HG03196 (cell line): ENCODE results near the gene TRPV3.
"Not testable (repeated sequence)": the region's sequence is repeated elsewhere in the genome, so short reads cannot be mapped to it uniquely, and the experiment has no call there.

Experiments used
- ATAC-seq: cut with Tn5 transposase; IDR thresholded peaks from one replicate; pipeline ENCODE4 v1.9.1; 2021; ENCODE audit not compliant: unreplicated experiment

Gene TRPV3

GRCh38 chr17:3527468-3527867, 30.1 kb downstream of the TRPV3 start:
- no peak for ATAC-seq

GRCh38 chr17:3526971-3527370, 30.6 kb downstream of the TRPV3 start:
- no peak for ATAC-seq

DNA sequence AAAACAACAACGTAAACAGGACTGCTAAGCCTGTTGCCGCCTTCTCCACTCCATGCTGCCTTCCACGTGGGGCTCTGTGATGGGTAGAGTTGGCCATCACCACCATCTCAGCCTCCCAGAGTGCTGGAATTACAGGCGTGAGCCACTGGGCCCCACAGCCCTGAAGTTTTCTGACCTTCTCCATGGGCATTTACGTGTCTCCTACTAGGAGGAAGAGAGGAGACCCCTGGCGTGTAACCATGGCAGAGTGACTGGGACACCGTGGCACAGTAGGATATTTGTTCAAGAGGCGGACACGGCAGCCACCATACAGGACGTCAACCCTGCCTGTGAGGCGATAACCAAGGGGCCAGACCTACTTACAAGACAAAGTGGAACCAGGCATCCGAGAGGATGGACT, 31.1 kb downstream of the TRPV3 start:
- ATAC-seq: no peak

GRCh38 chr17:3524024-3524423, 33.6 kb downstream of the TRPV3 start:
- ATAC-seq: no peak

- not testable (repeated sequence) for ATAC-seq
Observed at GRCh38 chr17:3519472-3519871, 38.1 kb downstream of the TRPV3 start.

GRCh38 chr17:3514873-3515272, 42.7 kb downstream of the TRPV3 start:
- ATAC-seq: no peak

DNA sequence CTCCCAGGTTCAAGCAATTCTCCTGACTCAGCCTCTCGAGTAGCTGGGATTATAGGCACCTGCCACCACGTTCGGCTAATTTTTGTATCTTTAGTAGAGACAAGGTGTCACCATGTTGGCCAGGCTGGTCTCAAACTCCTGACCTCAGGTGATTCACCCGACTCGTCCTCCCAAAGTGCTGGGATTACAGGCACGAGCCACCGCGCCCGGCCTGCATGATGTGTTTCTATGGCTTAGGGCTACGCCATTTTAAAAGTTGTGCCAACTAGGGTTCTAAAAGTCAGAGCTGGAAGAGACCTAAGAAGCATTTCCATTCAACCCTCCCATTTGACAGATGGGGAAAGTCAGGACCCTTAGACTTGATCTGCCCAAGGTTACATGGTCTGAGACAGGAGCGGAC, 43.4 kb downstream of the TRPV3 start:
- not testable (repeated sequence) for ATAC-seq

DNA sequence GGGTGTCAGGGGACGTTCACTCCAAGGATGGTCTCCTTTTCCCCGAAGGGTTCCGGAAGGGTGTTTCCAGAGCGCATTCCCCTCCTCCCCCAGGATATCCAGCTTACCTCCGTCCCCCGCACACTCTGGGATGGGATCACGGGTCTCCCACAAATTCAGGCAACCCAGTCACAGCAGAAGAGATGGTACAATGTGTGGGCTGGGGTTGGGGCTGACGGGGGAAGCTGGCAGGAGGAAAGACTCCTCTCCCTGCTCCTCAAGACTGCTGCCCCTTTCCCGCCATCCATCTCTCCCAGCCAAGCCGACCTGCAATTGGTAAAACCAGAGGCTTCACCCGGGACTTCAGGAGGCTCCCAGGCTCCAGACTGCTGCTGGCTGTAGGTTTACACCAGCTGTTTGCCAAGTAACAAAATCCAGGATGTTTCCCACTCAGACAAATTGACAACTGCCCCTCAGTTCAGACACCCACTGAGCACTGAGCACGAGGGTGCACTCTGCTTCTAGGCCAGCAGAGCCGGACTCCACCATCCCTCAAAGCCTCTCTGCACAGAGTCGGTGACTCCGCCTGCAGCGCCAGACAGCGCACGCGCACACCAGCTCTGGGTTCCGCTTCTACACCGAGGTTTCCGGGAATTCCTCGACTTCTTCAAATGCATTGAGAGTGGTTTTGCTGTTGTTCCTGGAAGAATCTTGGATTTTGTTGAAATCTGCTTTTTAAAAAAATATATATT, 44.1 kb downstream of the TRPV3 start:
- no peak for ATAC-seq

GRCh38 chr17:3512505-3513171, 45.0 kb downstream of the TRPV3 start:
- no peak for ATAC-seq

GRCh38 chr17:3511852-3512504, 45.6 kb downstream of the TRPV3 start:
- no peak for ATAC-seq

DNA sequence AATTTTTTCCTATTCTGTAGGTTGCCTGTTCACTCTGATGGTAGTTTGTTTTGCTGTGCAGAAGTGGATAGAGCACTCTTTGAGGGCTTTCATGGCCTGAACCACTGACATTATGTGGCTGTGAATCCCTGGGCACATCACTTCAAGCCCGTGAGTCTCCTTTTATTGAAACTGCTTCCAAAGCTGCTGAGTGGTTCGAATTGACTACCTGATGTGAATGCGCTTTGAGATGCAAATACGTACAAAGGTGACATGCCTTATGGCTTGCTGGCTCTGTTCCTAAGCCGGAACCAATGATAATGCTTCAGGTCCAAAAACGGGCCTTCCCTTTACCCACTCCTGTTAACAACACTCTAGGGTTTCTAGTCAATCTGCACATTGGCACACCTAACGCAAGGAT, 47.5 kb downstream of the TRPV3 start:
- no peak for ATAC-seq

GRCh38 chr17:3507869-3508268, 49.7 kb downstream of the TRPV3 start:
- no peak for ATAC-seq

DNA sequence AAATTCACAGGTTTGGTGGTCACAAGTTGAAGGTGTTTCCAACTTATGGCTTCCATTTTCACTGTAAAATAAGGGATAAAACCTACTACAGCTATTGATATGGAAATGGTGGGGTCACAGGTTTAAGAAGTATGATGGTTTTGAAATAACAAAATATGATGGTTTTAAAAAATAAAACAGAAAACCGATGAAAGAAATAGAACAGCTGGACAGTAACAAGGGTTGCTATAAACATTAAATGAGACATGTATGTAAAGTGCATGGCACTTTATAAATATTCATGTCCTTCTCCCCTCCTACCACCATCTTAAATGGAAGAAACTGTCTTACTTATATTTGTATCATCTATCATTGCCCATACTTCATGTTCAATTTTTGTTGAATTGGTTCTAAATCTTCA, 50.5 kb downstream of the TRPV3 start:
- ATAC-seq: no peak

- ATAC-seq: no peak
Observed at GRCh38 chr17:3506054-3506453, 51.6 kb downstream of the TRPV3 start.

GRCh38 chr17:3505008-3505407, 52.6 kb downstream of the TRPV3 start:
- no peak for ATAC-seq

DNA sequence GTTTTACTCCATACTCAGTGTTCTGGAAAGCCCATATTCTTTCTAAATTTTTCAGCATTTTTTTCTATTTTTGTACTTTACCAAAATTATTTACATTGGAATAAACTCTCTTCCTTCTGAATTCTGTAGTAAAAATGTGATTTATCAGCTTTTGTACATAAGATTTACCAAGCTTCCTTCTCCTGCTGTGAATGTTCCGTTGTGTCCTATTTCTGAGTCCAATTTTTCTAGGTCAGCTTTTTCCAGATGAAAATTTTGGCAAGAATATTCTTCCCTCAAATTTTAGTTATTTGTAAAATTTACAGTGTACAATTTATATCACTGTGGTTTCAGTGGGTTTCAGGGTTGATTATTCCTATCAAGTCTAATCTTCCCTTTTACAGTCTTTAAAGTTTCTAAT, 54.3 kb downstream of the TRPV3 start:
- ATAC-seq: no peak

- no peak for ATAC-seq
Observed at GRCh38 chr17:3502466-3502865, 55.1 kb downstream of the TRPV3 start.

DNA sequence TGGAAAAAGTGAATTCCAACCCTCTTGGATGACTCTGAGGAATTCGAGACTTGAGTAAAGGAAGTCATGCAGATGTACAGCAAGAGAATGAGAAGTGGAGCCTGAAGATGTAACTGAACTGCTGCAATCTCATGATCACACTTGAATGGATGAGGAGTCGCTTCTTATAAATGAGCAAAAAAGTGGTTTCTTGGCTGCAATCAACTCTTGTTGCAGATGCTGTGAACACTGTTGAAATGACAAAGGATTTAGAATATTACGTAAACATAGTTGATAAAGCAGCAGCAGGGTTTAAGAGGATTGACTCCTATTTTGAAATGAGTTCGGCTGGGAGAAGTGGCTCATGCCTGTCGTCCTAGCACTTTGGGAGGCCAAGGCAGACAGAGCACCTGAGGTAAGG, 56.3 kb downstream of the TRPV3 start:
- ATAC-seq: no peak

- no peak for ATAC-seq
Observed at GRCh38 chr17:3497101-3497500, 60.5 kb downstream of the TRPV3 start.

DNA sequence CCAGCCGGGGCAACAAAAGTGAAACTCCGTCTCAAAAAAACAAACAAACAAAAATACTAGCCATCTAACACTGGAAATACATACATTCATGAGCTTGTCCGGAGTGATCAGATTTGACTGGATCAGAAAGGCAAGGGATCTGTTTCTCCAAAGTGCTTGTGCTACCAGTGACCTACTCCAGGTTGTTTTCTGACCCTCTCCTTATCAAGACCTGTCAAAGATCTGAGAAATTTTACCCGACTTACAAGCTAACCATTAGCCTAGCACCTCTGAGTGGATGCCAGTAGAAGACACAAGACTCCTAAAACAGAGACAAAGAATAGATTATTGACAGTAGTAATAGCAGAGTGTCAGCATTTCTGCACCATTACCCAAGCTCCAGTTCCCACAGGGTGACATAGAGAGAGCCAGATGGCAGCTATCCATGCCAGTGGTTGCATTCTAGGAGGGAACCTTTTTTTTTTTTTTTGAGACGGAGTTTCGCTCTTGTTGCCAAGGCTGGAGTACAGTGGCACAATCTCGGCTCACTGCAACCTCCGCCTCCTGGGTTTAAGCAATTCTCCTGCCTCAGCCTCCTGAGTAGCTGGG, 72.0 kb downstream of the TRPV3 start:
- ATAC-seq: no peak

GRCh38 chr17:3482852-3483251, 74.8 kb downstream of the TRPV3 start:
- ATAC-seq: no peak

GRCh38 chr17:3479988-3480387, 77.6 kb downstream of the TRPV3 start:
- ATAC-seq: no peak
